ENCODE data around the gene SULT1A1. TPM values are rescaled to one million over a fixed set of nuclear protein-coding genes. Genes with fewer than 3 reads are reported as not detected.

Gene SULT1A1
- total RNA-seq, 1 donor from 2014 or later: 0.41 TPM

DNA sequence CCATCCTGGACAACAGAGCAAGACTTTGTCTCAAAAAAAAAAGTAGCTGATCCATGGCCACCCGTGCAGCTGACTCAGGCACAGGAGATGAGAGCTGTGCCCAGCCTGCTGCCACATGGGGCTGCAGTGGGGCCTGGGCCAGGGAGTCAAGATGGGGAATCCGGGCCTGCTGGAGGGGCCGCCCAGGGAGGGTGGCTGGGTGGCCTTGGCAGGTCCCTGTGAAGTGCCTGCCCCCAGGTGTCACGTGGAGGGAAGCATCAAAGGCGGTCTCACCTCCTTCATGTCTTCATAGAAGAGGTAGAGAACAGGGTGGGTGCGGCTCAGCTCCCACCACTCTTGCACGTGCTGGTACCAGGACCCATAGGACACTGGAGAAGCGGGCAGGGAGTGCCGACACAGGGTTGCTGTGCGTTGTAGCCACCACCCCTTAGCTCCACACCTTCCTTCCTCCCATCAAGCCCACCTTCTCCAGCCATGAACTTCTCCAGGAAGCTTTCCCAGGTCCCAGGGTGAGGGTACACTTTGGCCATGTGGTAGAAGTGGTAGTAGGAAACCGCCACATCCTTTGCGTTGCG is 16.8 kb downstream of the SULT1A1 start:
- no peak for FAIRE-seq

DNA sequence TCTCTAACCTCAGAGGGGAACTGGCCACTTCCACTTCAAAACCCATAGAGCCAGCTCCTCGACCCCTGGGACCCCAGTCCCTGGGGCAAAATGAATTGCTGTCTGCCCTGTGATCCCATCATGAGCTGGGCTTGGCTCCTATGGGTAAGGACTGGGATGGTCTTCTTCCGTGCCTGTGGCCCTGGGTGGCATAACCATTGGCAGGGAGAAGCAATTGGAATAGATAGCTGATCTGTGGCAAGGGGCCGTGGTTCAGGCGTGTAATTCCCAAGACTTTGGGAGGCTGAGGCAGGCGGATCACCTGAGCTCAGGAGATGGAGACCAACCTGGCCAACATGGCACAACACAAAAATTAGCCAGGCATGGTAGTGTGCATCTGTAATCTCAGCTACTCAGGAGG is 17.3 kb downstream of the SULT1A1 start:
- Mint-ChIP-seq H3K27ac (ENCODE audit: unreplicated experiment) (no peak overlapping the region), H3K4me1 (ENCODE audit: low read depth, unreplicated experiment) (peaks cover 8% of the 10 kb centered on the region), H3K36me3 (ENCODE audit: low read depth, unreplicated experiment) (peaks cover 16% of the 10 kb centered on the region), H3K27me3 (ENCODE audit: low read depth, unreplicated experiment) (peaks cover 2% of the 10 kb centered on the region), H3K9me3 (ENCODE audit: unreplicated experiment) (no peaks in the 10 kb centered on the region), H3K4me3 (ENCODE audit: unreplicated experiment) (no peak overlapping the region)
- Histone ChIP-seq H3K9me3 (ENCODE audit: insufficient read depth, low read depth, low read length) (no peaks in the 10 kb centered on the region), H3K4me3 (ENCODE audit: insufficient read depth, low read depth, low read length) (no peak overlapping the region), H3K9ac (ENCODE audit: low read length) (no peak overlapping the region), H2AFZ (ENCODE audit: low read depth, low read length) (no peak overlapping the region), H3K27ac (ENCODE audit: low read depth, low read length) (no peak overlapping the region), H3K4me1 (ENCODE audit: insufficient read depth, low read length) (no peaks in the 10 kb centered on the region), H3K27me3 (ENCODE audit: insufficient read depth, low read length) (no peaks in the 10 kb centered on the region), H4K20me1 (ENCODE audit: insufficient read depth, low read length) (no peaks in the 10 kb centered on the region), H3K79me2 (ENCODE audit: insufficient read depth, low read length) (no peaks in the 10 kb centered on the region), H3K4me2 (ENCODE audit: low read length) (no peak overlapping the region), H3K36me3 (ENCODE audit: insufficient read depth, low read length) (peaks cover 5% of the 10 kb centered on the region)
- no peak for TF ChIP-seq EZH2 (IDR thresholded peaks at IDR 0.05; ENCODE audit: insufficient read depth, low read length)
- TF ChIP-seq, protein P1, sequence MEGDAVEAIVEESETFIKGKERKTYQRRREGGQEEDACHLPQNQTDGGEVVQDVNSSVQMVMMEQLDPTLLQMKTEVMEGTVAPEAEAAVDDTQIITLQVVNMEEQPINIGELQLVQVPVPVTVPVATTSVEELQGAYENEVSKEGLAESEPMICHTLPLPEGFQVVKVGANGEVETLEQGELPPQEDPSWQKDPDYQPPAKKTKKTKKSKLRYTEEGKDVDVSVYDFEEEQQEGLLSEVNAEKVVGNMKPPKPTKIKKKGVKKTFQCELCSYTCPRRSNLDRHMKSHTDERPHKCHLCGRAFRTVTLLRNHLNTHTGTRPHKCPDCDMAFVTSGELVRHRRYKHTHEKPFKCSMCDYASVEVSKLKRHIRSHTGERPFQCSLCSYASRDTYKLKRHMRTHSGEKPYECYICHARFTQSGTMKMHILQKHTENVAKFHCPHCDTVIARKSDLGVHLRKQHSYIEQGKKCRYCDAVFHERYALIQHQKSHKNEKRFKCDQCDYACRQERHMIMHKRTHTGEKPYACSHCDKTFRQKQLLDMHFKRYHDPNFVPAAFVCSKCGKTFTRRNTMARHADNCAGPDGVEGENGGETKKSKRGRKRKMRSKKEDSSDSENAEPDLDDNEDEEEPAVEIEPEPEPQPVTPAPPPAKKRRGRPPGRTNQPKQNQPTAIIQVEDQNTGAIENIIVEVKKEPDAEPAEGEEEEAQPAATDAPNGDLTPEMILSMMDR (IDR thresholded peaks at IDR 0.05; ENCODE audit: insufficient read depth, low read depth, low read length): no peak
- FAIRE-seq (no peak), DNase-seq (ENCODE audit: low read depth) (no peak)

More for the DNA sequence above, 16.8 kb downstream of the SULT1A1 start:
- Mint-ChIP-seq H3K4me3 (ENCODE audit: unreplicated experiment) (no peak overlapping the region), H3K27me3 (ENCODE audit: low read depth, unreplicated experiment) (peaks cover 2% of the 10 kb centered on the region), H3K27ac (ENCODE audit: unreplicated experiment) (no peak overlapping the region), H3K36me3 (ENCODE audit: low read depth, unreplicated experiment) (peaks cover 16% of the 10 kb centered on the region), H3K4me1 (ENCODE audit: low read depth, unreplicated experiment) (peaks cover 9% of the 10 kb centered on the region), H3K9me3 (ENCODE audit: unreplicated experiment) (no peaks in the 10 kb centered on the region)
- H3K27me3 ChIP-seq (ENCODE audit: insufficient read depth, low read length): no peaks in the 10 kb centered on the region
- H2AFZ ChIP-seq (ENCODE audit: low read depth, low read length): no peak overlapping the region
- H3K4me1 ChIP-seq (ENCODE audit: insufficient read depth, low read length): no peaks in the 10 kb centered on the region
- TF ChIP-seq EZH2 (IDR thresholded peaks at IDR 0.05; ENCODE audit: insufficient read depth, low read length): no peak
- TF ChIP-seq, protein P1 (IDR thresholded peaks at IDR 0.05; ENCODE audit: insufficient read depth, low read depth, low read length): no peak
- no peak overlapping the region for H3K4me2 ChIP-seq (ENCODE audit: low read length)
- no peak for DNase-seq (ENCODE audit: low read depth)
- no peaks in the 10 kb centered on the region for H3K79me2 ChIP-seq (ENCODE audit: insufficient read depth, low read length)
- no peak overlapping the region for H3K9ac ChIP-seq (ENCODE audit: low read length)
- H3K4me3 ChIP-seq (ENCODE audit: insufficient read depth, low read depth, low read length): no peak overlapping the region
- peaks cover 5% of the 10 kb centered on the region for H3K36me3 ChIP-seq (ENCODE audit: insufficient read depth, low read length)
- no peaks in the 10 kb centered on the region for H4K20me1 ChIP-seq (ENCODE audit: insufficient read depth, low read length)
- H3K9me3 ChIP-seq (ENCODE audit: insufficient read depth, low read depth, low read length): no peaks in the 10 kb centered on the region
- H3K27ac ChIP-seq (ENCODE audit: low read depth, low read length): no peak overlapping the region

DNA sequence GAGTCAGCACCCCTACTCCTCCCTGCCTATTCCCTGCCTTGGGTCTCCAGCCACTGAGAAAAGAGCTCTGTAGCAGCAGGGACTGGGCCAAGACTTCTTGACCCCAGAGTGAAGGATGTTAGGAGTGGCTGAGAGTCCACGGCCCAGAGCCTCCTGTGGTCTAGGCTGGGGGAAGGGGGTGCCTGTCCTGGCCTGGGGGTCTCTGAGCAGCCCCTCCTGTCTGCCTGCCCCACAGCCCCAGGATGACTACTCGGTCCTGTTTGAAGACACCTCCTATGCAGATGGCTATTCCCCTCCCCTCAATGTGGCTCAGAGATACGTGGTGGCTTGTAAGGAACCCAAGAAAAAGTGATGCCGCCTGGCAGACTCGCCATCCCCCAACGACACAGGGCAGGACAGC is 18.5 kb downstream of the SULT1A1 start:
- Mint-ChIP-seq H3K4me1 (ENCODE audit: low read depth, unreplicated experiment) (no peaks in the 10 kb centered on the region), H3K4me3 (ENCODE audit: unreplicated experiment) (no peak overlapping the region), H3K36me3 (ENCODE audit: low read depth, unreplicated experiment) (peaks cover 16% of the 10 kb centered on the region), H3K9me3 (ENCODE audit: unreplicated experiment) (no peaks in the 10 kb centered on the region), H3K27me3 (ENCODE audit: low read depth, unreplicated experiment) (peaks cover 2% of the 10 kb centered on the region), H3K27ac (ENCODE audit: unreplicated experiment) (no peak overlapping the region)
- H3K27ac ChIP-seq (ENCODE audit: low read depth, low read length): no peak overlapping the region
- no peaks in the 10 kb centered on the region for H3K27me3 ChIP-seq (ENCODE audit: insufficient read depth, low read length)
- DNase-seq (ENCODE audit: low read depth) (no peak), FAIRE-seq (no peak)
- H4K20me1 ChIP-seq (ENCODE audit: insufficient read depth, low read length): no peaks in the 10 kb centered on the region
- H3K79me2 ChIP-seq (ENCODE audit: insufficient read depth, low read length): no peaks in the 10 kb centered on the region
- peaks cover 5% of the 10 kb centered on the region for H3K36me3 ChIP-seq (ENCODE audit: insufficient read depth, low read length)
- no peak overlapping the region for H3K4me3 ChIP-seq (ENCODE audit: insufficient read depth, low read depth, low read length)
- no peaks in the 10 kb centered on the region for H3K4me1 ChIP-seq (ENCODE audit: insufficient read depth, low read length)
- H3K9ac ChIP-seq (ENCODE audit: low read length): no peak overlapping the region
- no peaks in the 10 kb centered on the region for H3K9me3 ChIP-seq (ENCODE audit: insufficient read depth, low read depth, low read length)
- TF ChIP-seq EZH2 (IDR thresholded peaks at IDR 0.05; ENCODE audit: insufficient read depth, low read length): no peak
- TF ChIP-seq, protein P1 (IDR thresholded peaks at IDR 0.05; ENCODE audit: insufficient read depth, low read depth, low read length): no peak
- H3K4me2 ChIP-seq (ENCODE audit: low read length): no peak overlapping the region
- no peak overlapping the region for H2AFZ ChIP-seq (ENCODE audit: low read depth, low read length)
